K562 (cell line): ENCODE measurements around the gene FLII. TPM values are rescaled to one million over a fixed set of nuclear protein-coding genes. Genes with fewer than 3 reads are reported as not detected.

Experiments used
- KLF16 ChIP-seq: IDR thresholded peaks from 2 replicates; pipeline ENCODE4 v1.6.1; 2016; ENCODE audit warnings: antibody characterized with exemption
- PURB ChIP-seq: sonication (generic); formaldehyde crosslinking; IDR thresholded peaks from 2 replicates; pipeline ENCODE4 v1.9.0; 2021; ENCODE audit warnings: low read depth, mild to moderate bottlenecking, missing genetic modification reagents
- RAD21 ChIP-seq, 2 experiments: fragments of 250-450 bp in 1 of 2; fragments of 450-650 bp in 1 of 2; sonication (Bioruptor Pico) in 1 of 2; formaldehyde crosslinking in 1 of 2; IDR thresholded peaks in 1 of 2; conservative IDR thresholded peaks in 1 of 2; 2 replicates each; pipeline versions ENCODE4 v1.4.0 to v1.8.0; 2020 to 2022; ENCODE audit warnings: mild to moderate bottlenecking in 2 of 2, moderate library complexity in 1 of 2
- RFX1 ChIP-seq: fragments of 450-650 bp; IDR thresholded peaks from 2 replicates; pipeline ENCODE4 v1.6.1; 2016; ENCODE audit warnings: mild to moderate bottlenecking, moderate library complexity
- RFX7 ChIP-seq: fragments of 250-450 bp; sonication (Bioruptor Pico); IDR thresholded peaks from 2 replicates; pipeline ENCODE4 v1.5.1; 2021; ENCODE audit warnings: mild to moderate bottlenecking
- SMC3 ChIP-seq: conservative IDR thresholded peaks from 2 replicates; pipeline ENCODE4 v1.6.1; 2011; ENCODE audit warnings: low read depth, low read length, improper control_type of control experiment; ENCODE audit not compliant: insufficient read depth
- STAG1 ChIP-seq: sonication (generic); formaldehyde crosslinking; IDR thresholded peaks from 2 replicates; pipeline ENCODE4 v1.5.0; 2020; ENCODE audit warnings: missing genetic modification reagents, borderline replicate concordance
- TBP ChIP-seq: optimal IDR thresholded peaks from 2 replicates; pipeline ENCODE3; 2011; ENCODE audit warnings: low read depth, low read length, improper control_type of control experiment
- ZBTB7A ChIP-seq: IDR thresholded peaks from 2 replicates; pipeline ENCODE4 v1.6.1; 2011; ENCODE audit warnings: low read depth, mild to moderate bottlenecking, low read length, moderate library complexity, borderline replicate concordance; ENCODE audit not compliant: control insufficient read depth
- ZBTB8A ChIP-seq: fragments of 450-650 bp; IDR thresholded peaks from 2 replicates; pipeline ENCODE4 v1.6.1; 2018; ENCODE audit warnings: mild to moderate bottlenecking, moderate library complexity; ENCODE audit not compliant: partially characterized antibody
- polyA plus RNA-seq, 8 experiments: library from polyadenylated mRNA; depleted of rRNA in 4 of 8; stranded (reverse) in 5 of 8; unstranded in 3 of 8; fragments of >200 nt; fragmentation: Nextera tagmentation in 2 of 8; fragmentation: Illumina TruSeq in 1 of 8; extraction: Ambion mirVana in 2 of 8; extraction: Trizol in 1 of 8; gene quantifications; 2 replicates each; pipeline versions ENCODE4 v1.2.1 to v1.2.3, GENCODE V29; 2011 to 2014; ENCODE audit warnings: inconsistent platforms in 1 of 8, missing spikeins in 1 of 8
- total RNA-seq, 7 experiments: library from RNA; depleted of rRNA in 6 of 7; stranded (reverse); fragments of >200 nt in 6 of 7; fragmentation: Illumina TruSeq in 2 of 7; extraction: Trizol in 2 of 7; gene quantifications; 2 replicates each; pipeline versions ENCODE4 v1.2.1 to v1.2.3, GENCODE V29; 2011 to 2021; ENCODE audit warnings: low replicate concordance in 1 of 7
- TF ChIP-seq, protein P1 (sequence below): fragments of 450-650 bp; formaldehyde crosslinking; IDR thresholded peaks from 2 replicates; pipeline ENCODE4 v1.4.0; 2020; ENCODE audit warnings: mild to moderate bottlenecking, moderate library complexity
- TF ChIP-seq, protein P2 (sequence below), 3 experiments: IDR thresholded peaks in 2 of 3; conservative IDR thresholded peaks in 1 of 3; 2 replicates each; pipeline ENCODE4 v1.5.1; 2011 to 2012; ENCODE audit warnings: low read length in 3 of 3, mild to moderate bottlenecking in 3 of 3, control low read depth in 2 of 3, improper control_type of control experiment in 1 of 3, inconsistent platforms in 1 of 3, low read depth in 1 of 3, mixed read lengths in 1 of 3, moderate library complexity in 1 of 3; ENCODE audit not compliant: insufficient read depth in 2 of 3

FLII gene
- total and polyA plus RNA-seq, 9 of the 15 experiments (the other 6 are each of a cell fraction or from before 2014, with no cell fraction given), result 11.7 to 126 (median 82.5) TPM

DNA sequence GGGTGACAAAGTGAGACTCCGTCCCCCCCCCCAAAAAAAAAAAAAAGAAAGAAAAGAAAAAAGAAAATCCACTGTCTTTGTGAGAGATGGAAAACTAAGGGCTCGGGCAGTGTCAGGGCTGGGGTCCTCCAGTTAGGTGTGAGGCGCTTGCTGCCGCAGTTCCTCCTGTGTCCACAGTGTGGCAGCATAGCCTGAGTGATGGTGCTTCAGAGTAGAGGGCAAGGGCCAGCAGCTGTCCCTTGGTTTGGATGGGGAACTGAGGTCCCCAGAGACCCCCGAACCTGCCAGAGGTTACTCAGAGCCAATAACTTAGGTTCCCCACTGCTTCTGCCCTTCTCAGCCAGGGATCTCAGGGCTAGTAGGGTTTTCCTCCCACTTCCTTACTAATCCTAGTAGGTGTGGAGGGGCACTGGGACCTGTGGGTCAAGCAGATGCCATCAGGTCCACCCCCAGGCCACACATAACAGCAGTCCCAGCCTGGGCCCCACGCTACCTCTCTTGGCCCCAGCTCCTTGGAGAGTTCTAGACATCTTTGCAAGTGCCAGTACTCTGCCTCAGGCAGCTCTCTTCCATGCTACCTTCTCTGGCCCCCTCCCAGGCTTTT is 41.0 kb downstream of the FLII start (continued):
- TF ChIP-seq TBP, result no peak
- peak; percentile 51 to 76 for TF ChIP-seq RAD21 (CRISPR knock-in tag; conservative IDR thresholded peaks at IDR 0.05 in 1 of 2, IDR thresholded peaks at IDR 0.05 in 1 of 2)
- TF ChIP-seq, protein P1, sequence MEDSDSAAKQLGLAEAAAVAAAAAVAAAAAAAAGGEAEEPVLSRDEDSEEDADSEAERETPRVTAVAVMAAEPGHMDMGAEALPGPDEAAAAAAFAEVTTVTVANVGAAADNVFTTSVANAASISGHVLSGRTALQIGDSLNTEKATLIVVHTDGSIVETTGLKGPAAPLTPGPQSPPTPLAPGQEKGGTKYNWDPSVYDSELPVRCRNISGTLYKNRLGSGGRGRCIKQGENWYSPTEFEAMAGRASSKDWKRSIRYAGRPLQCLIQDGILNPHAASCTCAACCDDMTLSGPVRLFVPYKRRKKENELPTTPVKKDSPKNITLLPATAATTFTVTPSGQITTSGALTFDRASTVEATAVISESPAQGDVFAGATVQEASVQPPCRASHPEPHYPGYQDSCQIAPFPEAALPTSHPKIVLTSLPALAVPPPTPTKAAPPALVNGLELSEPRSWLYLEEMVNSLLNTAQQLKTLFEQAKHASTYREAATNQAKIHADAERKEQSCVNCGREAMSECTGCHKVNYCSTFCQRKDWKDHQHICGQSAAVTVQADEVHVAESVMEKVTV (CRISPR knock-in tag), result 0 out of 2 replicates have a peak, but pooled peaks have one; percentile 31
- TF ChIP-seq PURB (CRISPR knock-in tag), result no peak
- peak; percentile 71; the same call in 1 of the 2 replicates for TF ChIP-seq STAG1
- no peak for TF ChIP-seq RFX1
- TF ChIP-seq RFX7 (CRISPR knock-in tag), result no peak
- TF ChIP-seq ZBTB7A, result peak; percentile 51; the same call in 1 of the 2 replicates
- TF ChIP-seq, protein P2, sequence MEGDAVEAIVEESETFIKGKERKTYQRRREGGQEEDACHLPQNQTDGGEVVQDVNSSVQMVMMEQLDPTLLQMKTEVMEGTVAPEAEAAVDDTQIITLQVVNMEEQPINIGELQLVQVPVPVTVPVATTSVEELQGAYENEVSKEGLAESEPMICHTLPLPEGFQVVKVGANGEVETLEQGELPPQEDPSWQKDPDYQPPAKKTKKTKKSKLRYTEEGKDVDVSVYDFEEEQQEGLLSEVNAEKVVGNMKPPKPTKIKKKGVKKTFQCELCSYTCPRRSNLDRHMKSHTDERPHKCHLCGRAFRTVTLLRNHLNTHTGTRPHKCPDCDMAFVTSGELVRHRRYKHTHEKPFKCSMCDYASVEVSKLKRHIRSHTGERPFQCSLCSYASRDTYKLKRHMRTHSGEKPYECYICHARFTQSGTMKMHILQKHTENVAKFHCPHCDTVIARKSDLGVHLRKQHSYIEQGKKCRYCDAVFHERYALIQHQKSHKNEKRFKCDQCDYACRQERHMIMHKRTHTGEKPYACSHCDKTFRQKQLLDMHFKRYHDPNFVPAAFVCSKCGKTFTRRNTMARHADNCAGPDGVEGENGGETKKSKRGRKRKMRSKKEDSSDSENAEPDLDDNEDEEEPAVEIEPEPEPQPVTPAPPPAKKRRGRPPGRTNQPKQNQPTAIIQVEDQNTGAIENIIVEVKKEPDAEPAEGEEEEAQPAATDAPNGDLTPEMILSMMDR (IDR thresholded peaks at IDR 0.05 in 2 of 3, conservative IDR thresholded peaks at IDR 0.05 in 1 of 3; ENCODE audit: insufficient read depth in 2 of 3, low read depth in 1 of 3, low read length in 3 of 3), result peak; percentile 79 to 87 (median 85)
- 0 out of 2 replicates have a peak, but pooled peaks have one; percentile 9 for TF ChIP-seq KLF16
- no peak for TF ChIP-seq ZBTB8A
- peak; percentile 78 for TF ChIP-seq SMC3
